GM08714 (cell line): ENCODE measurements around the gene FAM193A.
"Not testable (repeated sequence)": the region's sequence is repeated elsewhere in the genome, so short reads cannot be mapped to it uniquely, and the experiment has no call there.

Source experiments
- H3K4me3 ChIP-seq: fragments of 200-500 bp; sonication (Bioruptor generic); 2 replicates; pipeline ENCODE4 v1.5.1; 2014; ENCODE audit warnings: mild to moderate bottlenecking, low read length, inconsistent platforms
- ZNF274 ChIP-seq: IDR thresholded peaks from 2 replicates; pipeline ENCODE4 v1.6.1; 2012; ENCODE audit warnings: mild to moderate bottlenecking, low read depth, low read length

Gene FAM193A

GRCh38 chr4:2636331-2636730 is 99.9 kb downstream of the FAM193A start:
- no peak for TF ChIP-seq ZNF274
- no peak overlapping the region for H3K4me3 ChIP-seq

GRCh38 chr4:2636994-2637393 is 100.5 kb downstream of the FAM193A start:
- H3K4me3 ChIP-seq = not testable (repeated sequence)

GRCh38 chr4:2637956-2638552 is 101.6 kb downstream of the FAM193A start:
- no peak for TF ChIP-seq ZNF274
- H3K4me3 ChIP-seq = no peak overlapping the region

GRCh38 chr4:2638730-2639129 is 102.3 kb downstream of the FAM193A start:
- no peak for TF ChIP-seq ZNF274
- H3K4me3 ChIP-seq = no peak overlapping the region

GRCh38 chr4:2642968-2643367 is 106.5 kb downstream of the FAM193A start:
- TF ChIP-seq ZNF274 = no peak
- H3K4me3 ChIP-seq = no peak overlapping the region

GRCh38 chr4:2643555-2643954 is 107.1 kb downstream of the FAM193A start:
- no peak for TF ChIP-seq ZNF274

GRCh38 chr4:2646396-2647149 is 110.1 kb downstream of the FAM193A start:
- no peak overlapping the region for H3K4me3 ChIP-seq
- TF ChIP-seq ZNF274 = no peak

More at GRCh38 chr4:2643555-2643954, 107.1 kb downstream of the FAM193A start:
- no peak overlapping the region for H3K4me3 ChIP-seq

- TF ChIP-seq ZNF274 = no peak
- no peak overlapping the region for H3K4me3 ChIP-seq
These were observed 111.1 kb downstream of the FAM193A start for GRCh38 chr4:2647403-2648158.

- H3K4me3 ChIP-seq = no peak overlapping the region
- TF ChIP-seq ZNF274 = no peak
These were observed 111.8 kb downstream of the FAM193A start for GRCh38 chr4:2648159-2648814.

- no peak for TF ChIP-seq ZNF274
- H3K4me3 ChIP-seq = no peak overlapping the region
These were observed 113.2 kb downstream of the FAM193A start for GRCh38 chr4:2649604-2650114.

- H3K4me3 ChIP-seq = no peak overlapping the region
- no peak for TF ChIP-seq ZNF274
These were observed 113.8 kb downstream of the FAM193A start for GRCh38 chr4:2650276-2650675.

GRCh38 chr4:2651546-2651945 is 115.1 kb downstream of the FAM193A start:
- H3K4me3 ChIP-seq = no peak overlapping the region
- no peak for TF ChIP-seq ZNF274

- TF ChIP-seq ZNF274 = no peak
- H3K4me3 ChIP-seq = no peak overlapping the region
These were observed 115.6 kb downstream of the FAM193A start for GRCh38 chr4:2651998-2652397.

- no peak overlapping the region for H3K4me3 ChIP-seq
- TF ChIP-seq ZNF274 = no peak
These were observed 116.1 kb downstream of the FAM193A start for GRCh38 chr4:2652415-2653160.
